Heart left ventricle (tissue), 16 donors: ENCODE results near the gene GPX7. TPM values are rescaled to one million over a fixed set of nuclear protein-coding genes. Genes with fewer than 3 reads are reported as not detected.

ENCODE experiments used
- ATAC-seq, 4 donors: fragments of 200-7000 bp; cut with Tn5 transposase; one replicate each; pipeline ENCODE4 v1.9.1; 2020 to 2022; ENCODE audit warnings: moderate library complexity in 4 of 4, mild to moderate bottlenecking in 3 of 4, moderate number of reproducible peaks in 1 of 4
- DNase-seq, 5 donors: peaks; one replicate each; pipeline ENCODE4 v3.0.0-alpha.2; 2020
- H3K27ac ChIP-seq, 12 donors: fragments of 200-600 bp; sonication (generic) in 4 of 12; one replicate each; pipeline versions ENCODE4 v1.5.0 to v1.8.0; 2016 to 2022; ENCODE audit warnings: mild to moderate bottlenecking in 2 of 12
- H3K27me3 ChIP-seq, 9 donors: fragments of 200-600 bp; sonication (generic) in 2 of 9; one replicate each; pipeline versions ENCODE4 v1.5.1 to v1.8.0; 2016 to 2022; ENCODE audit warnings: mild to moderate bottlenecking in 3 of 9
- H3K36me3 ChIP-seq, 9 donors: fragments of 200-600 bp; sonication (generic) in 2 of 9; one replicate each; pipeline versions ENCODE4 v1.5.0 to v1.8.0; 2018 to 2022; ENCODE audit warnings: mild to moderate bottlenecking in 2 of 9
- H3K4me1 ChIP-seq, 12 donors: fragments of 200-600 bp; sonication (generic) in 4 of 12; one replicate each; pipeline versions ENCODE4 v1.5.0 to v1.8.0; 2016 to 2022; ENCODE audit warnings: mild to moderate bottlenecking in 3 of 12
- H3K4me3 ChIP-seq, 12 donors: fragments of 200-600 bp; sonication (generic) in 4 of 12; one replicate each; pipeline versions ENCODE4 v1.5.0 to v1.8.0; 2017 to 2022; ENCODE audit warnings: mild to moderate bottlenecking in 9 of 12, moderate library complexity in 4 of 12
- H3K9me3 ChIP-seq, 12 donors: fragments of 200-600 bp; sonication (generic) in 4 of 12; one replicate each; pipeline versions ENCODE4 v1.5.0 to v1.8.0; 2016 to 2022; ENCODE audit warnings: mild to moderate bottlenecking in 1 of 12
- POLR2A ChIP-seq, 2 donors: fragments of 450-650 bp; IDR thresholded peaks; one replicate each; pipeline ENCODE4 v1.6.1; 2017; ENCODE audit warnings: antibody characterized with exemption in 2 of 2, mild to moderate bottlenecking in 2 of 2, moderate library complexity in 2 of 2
- WGBS, 4 donors: extraction: QIAGEN DNeasy Blood & Tissue Kit in 2 of 4; methylation state at CpG; one replicate each; pipeline versions ENCODE4 v1.1.5 to v1.1.7; 2013 to 2018; 5-methylcytosine and 5-hydroxymethylcytosine counted together
- intact Hi-C, 10 donors: fragments of 100-400 bp; cut with DNase I; formaldehyde crosslinking; loops; one replicate each; pipeline versions ENCODE4 v1.11.1 to v1.14.2; 2022
- polyA plus RNA-seq, 2 donors: library from polyadenylated mRNA; stranded (reverse); fragments of 200-250 nt; gene quantifications; one replicate each; pipeline ENCODE4 v1.2.3, GENCODE V29; 2013
- total RNA-seq, 9 donors: library from RNA; depleted of rRNA in 2 of 9; stranded (reverse); fragments of >200 nt in 2 of 9; fragmentation: NEBNext Ultra II Directional in 3 of 9; extraction: Animal tissue kit (Norgen Biotek cat#: 25700) in 3 of 9; gene quantifications; one replicate each; pipeline versions ENCODE4 v1.1.0 to v1.2.4, GENCODE V29; 2016 to 2023
- TF ChIP-seq, protein P1 (sequence below), 12 donors: fragments of 200-600 bp; sonication (generic) in 4 of 12; IDR thresholded peaks; one replicate each; pipeline versions ENCODE4 v1.5.0 to v1.8.0; 2018 to 2022; ENCODE audit warnings: antibody characterized with exemption in 12 of 12, mild to moderate bottlenecking in 5 of 12
- donor health status: ischemic (EF 13 %, LVEDD 7.1; RV severe dilation, severe dysfunction).
- donor health status: healthy with polysubstance abuse.
- donor health status: DM: no; HTN: yes; CAD: no.
- donor health status: DM: no; HTN: no; CAD: no.
- donor health status: ischemic (EF 25% LVEDD 6.9; RV normal size, moderate dysfunction).
- donor health status: ischemic (EF 25% LVEDD 5.7; RV mildly dilated, moderate dysfunction).
- donor health status: healthy.
- donor health status: DM: yes; HTN: yes; CAD: no.
- donor health status: ischemic (EF 35%, LVEDD 5.7; RV mildly dilated, moderate dysfunction).
- donor health status: nonischemic (EF 11% LVEDD 7.7; RV severe dilation, severe dysfunction).
- donor health status: DM: yes; HTN: yes; CAD: no.
- donor health status: PGD.
- donor health status: ischemic (EF 29% LVEDD 5.4; RV normal size, mild dysfunction).
- donor health status: nonischemic (EF 23%, LVEDD 6.1; RV moderate dilation, normal function).

Gene GPX7
- total and polyA plus RNA-seq, 11 donors = 5.8 to 20.5 (median 8.4) TPM

DNA sequence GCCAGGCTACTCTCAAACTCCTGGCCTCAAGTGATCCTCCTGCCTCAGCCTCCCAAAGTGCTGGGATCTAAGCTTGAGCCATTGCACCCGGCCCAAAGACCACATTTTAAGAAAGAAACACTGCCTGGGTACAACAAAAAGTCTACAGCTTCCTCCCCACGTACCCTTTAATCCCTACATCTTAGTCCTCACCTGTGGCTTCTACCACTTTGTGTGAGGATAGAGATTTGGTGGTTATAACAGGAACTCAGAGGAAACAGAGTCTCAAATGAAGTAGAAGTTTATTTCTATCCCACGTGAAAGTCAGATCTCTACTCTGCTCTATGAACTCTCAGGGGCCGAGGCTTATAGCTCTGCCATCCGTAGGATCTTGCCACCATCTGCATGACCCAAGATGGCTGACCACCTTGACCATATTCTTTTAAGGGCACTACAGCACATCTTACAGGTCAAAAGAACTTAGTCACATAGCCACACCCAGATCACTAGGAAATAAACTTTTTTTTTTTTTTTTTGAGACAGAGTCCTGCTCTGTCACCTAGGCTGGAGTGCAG, 13.4 kb downstream of the GPX7 start:
- intact Hi-C loops = no loop called here
- 75 to 96% (median 79%) methylated on average over 5 of the region's 5 CpGs for WGBS, 4 donors
- ATAC-seq = no peak
- Histone ChIP-seq H3K4me1 (no peaks in the 10 kb centered on the region), H3K27ac (no peak overlapping the region), H3K4me3 (no peak overlapping the region), H3K9me3 (peaks cover 0 to 3% (median 0%) of the 10 kb centered on the region in 12 donors), H3K27me3 (no peaks in the 10 kb centered on the region), H3K36me3 (peaks cover 0 to 5% (median 0%) of the 10 kb centered on the region in 9 donors)
- no peak for DNase-seq
- no peak for TF ChIP-seq POLR2A (IDR thresholded peaks at IDR 0.05)
- TF ChIP-seq, protein P1, sequence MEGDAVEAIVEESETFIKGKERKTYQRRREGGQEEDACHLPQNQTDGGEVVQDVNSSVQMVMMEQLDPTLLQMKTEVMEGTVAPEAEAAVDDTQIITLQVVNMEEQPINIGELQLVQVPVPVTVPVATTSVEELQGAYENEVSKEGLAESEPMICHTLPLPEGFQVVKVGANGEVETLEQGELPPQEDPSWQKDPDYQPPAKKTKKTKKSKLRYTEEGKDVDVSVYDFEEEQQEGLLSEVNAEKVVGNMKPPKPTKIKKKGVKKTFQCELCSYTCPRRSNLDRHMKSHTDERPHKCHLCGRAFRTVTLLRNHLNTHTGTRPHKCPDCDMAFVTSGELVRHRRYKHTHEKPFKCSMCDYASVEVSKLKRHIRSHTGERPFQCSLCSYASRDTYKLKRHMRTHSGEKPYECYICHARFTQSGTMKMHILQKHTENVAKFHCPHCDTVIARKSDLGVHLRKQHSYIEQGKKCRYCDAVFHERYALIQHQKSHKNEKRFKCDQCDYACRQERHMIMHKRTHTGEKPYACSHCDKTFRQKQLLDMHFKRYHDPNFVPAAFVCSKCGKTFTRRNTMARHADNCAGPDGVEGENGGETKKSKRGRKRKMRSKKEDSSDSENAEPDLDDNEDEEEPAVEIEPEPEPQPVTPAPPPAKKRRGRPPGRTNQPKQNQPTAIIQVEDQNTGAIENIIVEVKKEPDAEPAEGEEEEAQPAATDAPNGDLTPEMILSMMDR (IDR thresholded peaks at IDR 0.05) = no peak

DNA sequence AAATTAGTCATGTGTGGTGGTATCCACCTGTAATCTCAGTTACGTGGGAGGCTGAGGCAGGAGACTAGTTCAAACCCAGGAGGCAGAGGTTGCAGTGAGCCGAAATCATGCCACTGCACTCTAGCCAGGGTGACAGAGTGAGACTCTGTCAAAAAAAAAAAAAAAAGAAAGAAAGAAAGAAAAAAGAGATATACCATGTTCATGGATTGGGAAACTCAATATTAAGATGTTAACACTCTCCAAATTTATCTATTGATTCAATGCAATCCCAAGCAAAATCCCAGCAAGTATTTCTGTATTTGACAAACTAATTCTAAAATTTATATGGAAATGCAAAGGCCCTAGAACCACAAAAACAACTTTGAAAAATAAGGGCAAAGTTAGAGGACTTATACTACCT, 19.8 kb downstream of the GPX7 start:
- H3K9me3 ChIP-seq = peaks cover 0 to 34% (median 12%) of the 10 kb centered on the region in 12 donors
- no peaks in the 10 kb centered on the region for H3K4me1 ChIP-seq
- intact Hi-C loops = no loop called here
- no peak overlapping the region for H3K4me3 ChIP-seq
- H3K27ac ChIP-seq = no peak overlapping the region
- ATAC-seq (no peak), DNase-seq (no peak)
- TF ChIP-seq, protein P1 (IDR thresholded peaks at IDR 0.05) = no peak
- no peak for TF ChIP-seq POLR2A (IDR thresholded peaks at IDR 0.05)
- peaks cover 0 to 5% (median 0%) of the 10 kb centered on the region in 9 donors for H3K36me3 ChIP-seq
- H3K27me3 ChIP-seq = no peaks in the 10 kb centered on the region
- 99 to 100% (median 100%) methylated on average over 2 of the region's 2 CpGs for WGBS, 4 donors

DNA sequence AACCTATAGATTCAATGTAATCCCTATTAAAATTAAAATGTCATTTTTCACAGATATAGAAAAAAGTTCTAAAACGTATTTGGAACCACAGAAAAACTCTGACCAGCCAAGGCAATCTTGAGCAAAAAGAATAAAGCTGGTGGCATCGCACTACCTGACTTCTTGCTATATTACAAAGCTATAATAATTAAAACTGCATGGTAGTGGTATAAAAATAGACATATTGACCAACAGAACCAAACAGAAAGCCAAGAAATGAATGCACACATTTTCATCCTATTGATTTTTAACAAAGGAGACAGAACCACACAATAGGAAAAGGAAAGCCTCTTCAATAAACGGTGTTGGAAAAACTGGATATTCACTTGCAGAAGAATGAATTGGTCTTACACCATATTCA, 21.6 kb downstream of the GPX7 start:
- no peak for TF ChIP-seq POLR2A (IDR thresholded peaks at IDR 0.05)
- TF ChIP-seq, protein P1 (IDR thresholded peaks at IDR 0.05) = no peak
- intact Hi-C loops = no loop called here
- ATAC-seq (no peak), DNase-seq (no peak)
- Histone ChIP-seq H3K27me3 (no peaks in the 10 kb centered on the region), H3K9me3 (peaks cover 0 to 34% (median 12%) of the 10 kb centered on the region in 12 donors), H3K36me3 (peaks cover 0 to 5% (median 0%) of the 10 kb centered on the region in 9 donors), H3K27ac (no peak overlapping the region), H3K4me1 (no peaks in the 10 kb centered on the region), H3K4me3 (no peak overlapping the region)
- WGBS, 4 donors = 93 to 96% (median 94%) methylated on average over 3 of the region's 3 CpGs

DNA sequence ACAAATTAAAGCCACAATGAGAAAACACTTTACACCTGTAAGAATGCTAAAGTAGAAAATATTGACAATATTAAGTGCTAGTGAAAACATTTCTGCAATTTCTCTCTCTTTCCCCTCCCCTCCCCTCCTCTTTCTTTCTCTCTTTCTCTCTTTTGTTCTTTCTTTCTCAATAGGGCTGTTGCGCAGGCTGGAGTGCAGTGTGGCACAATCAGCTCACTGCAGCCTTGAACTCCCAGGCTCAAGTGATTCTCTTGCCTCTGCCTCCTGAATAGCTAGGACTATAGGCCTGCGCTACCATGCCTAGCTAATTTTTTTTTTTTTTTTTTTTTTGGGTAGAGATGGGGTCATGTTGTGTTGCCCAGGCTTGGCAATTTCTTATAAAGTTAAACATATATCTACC, 24.9 kb downstream of the GPX7 start:
- no peak overlapping the region for H3K27ac ChIP-seq
- H3K4me1 ChIP-seq = peaks cover 0 to 7% (median 0%) of the 10 kb centered on the region in 12 donors
- H3K27me3 ChIP-seq = peaks cover 0 to 13% (median 3%) of the 10 kb centered on the region in 9 donors
- intact Hi-C loops = no loop called here
- DNase-seq = no peak
- TF ChIP-seq, protein P1 (IDR thresholded peaks at IDR 0.05) = no peak
- TF ChIP-seq POLR2A (IDR thresholded peaks at IDR 0.05) = no peak
- no peaks in the 10 kb centered on the region for H3K36me3 ChIP-seq
- H3K4me3 ChIP-seq = no peak overlapping the region
- ATAC-seq = no peak
- 97 to 99% (median 97%) methylated on average over 2 of the region's 2 CpGs for WGBS, 4 donors
- H3K9me3 ChIP-seq = peaks cover 0 to 24% (median 5%) of the 10 kb centered on the region in 12 donors
